Measurements from ENCODE around the gene ADM2.

The ADM2 gene

DNA sequence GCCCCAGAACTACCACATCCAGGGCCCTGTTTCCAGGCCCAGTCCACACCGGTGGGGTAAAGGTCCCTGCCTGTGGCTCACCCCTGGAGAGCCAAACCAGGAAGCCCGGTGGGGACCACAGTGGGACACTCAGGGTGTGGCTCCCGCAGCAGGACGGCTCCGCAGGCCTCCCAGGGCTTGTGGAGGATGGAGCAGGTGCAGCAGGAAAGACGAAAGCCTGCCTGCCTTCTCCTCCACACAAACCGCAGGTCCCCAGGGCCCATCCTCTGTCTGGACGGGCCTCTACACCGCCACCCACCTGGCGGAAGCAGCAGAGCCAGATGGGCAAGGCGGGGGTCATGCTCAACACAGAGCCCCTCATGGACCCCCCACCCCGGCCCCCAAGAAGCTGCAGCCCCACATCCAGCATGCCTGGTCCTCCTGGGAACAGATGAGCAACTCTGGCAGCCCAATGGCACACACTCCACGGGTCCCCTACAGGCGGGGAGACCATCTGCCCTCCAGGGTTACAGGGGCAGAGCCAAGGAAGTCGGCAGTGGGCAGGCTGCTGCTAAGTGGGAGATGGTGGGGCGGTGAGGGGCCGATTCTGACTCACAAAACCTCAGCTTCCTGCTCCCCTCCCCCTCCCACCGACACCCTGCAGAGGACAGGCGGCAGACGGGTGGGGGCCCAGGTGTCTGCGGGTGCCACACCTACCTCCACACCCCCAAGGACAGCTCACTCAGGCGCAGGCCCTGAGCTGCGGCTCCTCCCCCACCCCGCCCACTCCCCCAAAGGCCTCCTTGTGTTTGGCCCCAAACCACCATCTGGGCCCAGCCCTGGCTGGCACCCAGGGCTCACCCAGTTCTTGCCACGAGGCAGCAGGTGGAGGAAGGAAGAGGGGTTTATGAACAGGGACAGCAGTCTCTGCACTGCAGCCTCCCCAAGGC, 11.7 kb upstream of the ADM2 start:
- peak in 1 of 2 experiments; percentile 9 for DNase-seq

DNA sequence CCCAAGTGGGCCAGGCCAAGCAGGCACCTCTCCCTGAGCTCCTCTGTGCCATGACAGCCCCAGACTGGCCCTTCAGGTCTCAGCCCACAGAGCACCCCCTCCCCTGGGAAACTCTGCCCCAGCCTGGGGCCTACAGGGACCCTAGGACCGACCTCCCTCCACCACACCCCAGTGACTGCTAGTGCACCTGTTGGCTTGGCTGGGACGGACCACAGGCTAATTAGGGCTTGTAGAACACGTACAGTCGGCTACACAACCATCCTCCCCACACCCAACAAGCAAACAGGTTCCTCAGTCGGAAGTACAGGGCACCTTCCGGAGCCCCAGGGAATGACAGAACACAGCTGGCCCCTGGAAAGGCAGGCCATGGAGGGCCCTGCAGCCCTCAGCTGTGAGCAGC, 10.9 kb upstream of the ADM2 start:
- no peak for DNase-seq

GRCh38 chr22:50471197-50471847, 10.0 kb upstream of the ADM2 start:
- no peak for DNase-seq

DNA sequence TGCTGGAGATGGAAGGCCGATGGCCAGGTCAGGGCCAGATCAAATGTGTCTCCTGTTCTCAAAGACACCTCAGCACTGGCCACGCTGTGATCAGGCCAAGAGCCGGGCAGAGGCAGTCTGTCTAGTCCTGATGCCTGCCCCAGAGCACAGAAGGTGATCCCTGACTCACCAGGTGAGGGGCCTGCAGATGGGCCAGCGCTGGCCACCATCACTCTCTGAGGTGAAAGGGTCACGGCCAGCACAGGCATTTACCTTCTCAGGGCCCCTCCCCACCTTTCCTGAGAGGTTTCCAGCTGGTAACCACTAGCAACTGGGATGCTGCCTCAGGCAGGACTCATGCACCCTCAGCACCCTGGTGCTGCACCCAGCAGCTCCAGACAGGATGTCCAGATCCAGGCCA, 9.4 kb upstream of the ADM2 start:
- no peak for DNase-seq

DNA sequence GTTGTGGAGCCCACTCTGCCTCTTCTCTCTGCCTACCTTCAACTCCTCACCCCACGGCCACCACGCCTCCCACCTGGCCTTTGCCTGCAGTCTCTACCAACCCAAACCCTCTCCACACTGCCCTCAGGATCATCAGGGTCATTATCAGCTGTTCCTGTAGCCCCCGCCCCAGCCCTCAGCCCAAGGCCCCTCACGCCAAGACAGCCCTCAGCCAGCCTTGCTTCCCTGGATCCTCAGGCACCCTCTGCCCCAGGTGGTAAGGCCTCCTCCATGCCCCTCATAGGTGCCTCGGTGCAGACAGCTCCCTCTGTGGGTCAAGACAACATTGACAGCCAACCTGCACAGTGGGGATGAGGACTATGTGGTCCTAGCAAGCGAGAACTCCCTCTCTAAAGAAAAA, 8.3 kb upstream of the ADM2 start:
- peak in 1 of 2 experiments; percentile 20 for DNase-seq

- no peak for DNase-seq
Observed at GRCh38 chr22:50473855-50474671, 7.3 kb upstream of the ADM2 start.

DNA sequence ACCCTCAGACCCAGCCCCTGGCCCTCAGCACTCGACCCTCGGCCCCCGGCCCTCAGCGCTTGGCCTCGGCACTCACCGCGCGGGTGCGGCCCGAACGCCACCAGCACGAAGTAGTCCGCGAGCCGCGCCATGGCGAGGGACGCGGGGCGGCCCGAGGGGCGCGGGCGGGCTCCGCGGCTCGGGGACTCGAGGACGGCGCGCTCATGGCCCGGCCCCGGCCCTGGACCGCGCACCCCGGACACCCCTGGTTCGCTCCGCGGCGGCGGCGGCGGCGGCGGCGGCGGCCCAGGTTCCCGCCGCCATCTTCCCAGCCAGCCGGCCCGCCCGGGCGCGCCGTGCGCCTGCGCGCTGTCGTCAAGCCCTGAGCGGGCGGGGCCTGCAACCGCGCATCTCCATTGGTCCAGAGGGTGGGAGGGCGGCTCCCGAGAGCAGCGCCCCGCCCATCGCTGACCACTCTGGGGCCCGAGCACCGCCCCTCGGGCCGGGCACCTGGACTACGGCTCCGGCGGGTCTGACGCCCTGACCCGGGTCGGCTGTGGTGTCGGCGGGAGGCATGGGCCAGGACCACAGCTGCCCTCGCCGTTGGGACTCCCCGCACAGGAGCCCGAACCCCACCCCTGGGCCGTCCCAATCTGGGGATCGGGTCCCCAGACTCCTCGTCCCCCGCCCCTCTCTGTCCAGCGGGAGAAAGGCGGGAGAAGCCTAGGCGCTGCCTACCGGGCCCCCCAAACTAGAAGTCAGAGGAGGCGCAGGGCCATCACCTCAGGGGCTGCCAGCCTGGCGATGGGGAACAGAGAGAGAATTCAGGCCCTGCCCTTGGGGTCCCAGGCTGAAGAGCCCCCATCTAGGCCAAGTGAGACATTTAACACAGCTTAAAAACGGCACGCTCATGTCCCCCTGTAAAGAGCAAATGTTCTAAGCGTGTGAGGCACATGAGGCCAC, 6.4 kb upstream of the ADM2 start, which contains the start of gene SBF1:
Gene SBF1 (minus strand): TSS at position 326 of the 942 bp plus-strand sequence. CDS start 195 bp downstream, at position 131.
- DNase-seq: peak; percentile 51 to 73

DNA sequence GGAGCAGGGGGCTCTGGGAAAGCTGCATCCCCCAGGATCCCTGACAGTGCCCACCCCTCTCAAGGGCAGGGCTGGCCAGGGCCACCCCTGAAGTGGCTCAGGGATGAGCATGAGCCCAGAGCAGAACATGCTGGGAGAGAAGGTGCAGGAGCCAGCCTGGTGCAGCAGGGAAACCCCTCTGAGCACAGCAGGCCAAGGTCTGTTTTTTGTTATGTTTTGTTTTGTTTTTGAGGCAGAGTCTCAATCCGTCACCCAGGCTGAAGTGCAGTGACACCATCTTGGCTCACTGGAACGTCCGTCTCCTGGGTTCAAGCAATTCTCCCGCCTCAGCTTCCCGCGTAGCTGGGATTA, 5.7 kb upstream of the ADM2 start:
- no peak for DNase-seq

GRCh38 chr22:50476868-50477267, 4.5 kb upstream of the ADM2 start:
- no peak for DNase-seq

DNA sequence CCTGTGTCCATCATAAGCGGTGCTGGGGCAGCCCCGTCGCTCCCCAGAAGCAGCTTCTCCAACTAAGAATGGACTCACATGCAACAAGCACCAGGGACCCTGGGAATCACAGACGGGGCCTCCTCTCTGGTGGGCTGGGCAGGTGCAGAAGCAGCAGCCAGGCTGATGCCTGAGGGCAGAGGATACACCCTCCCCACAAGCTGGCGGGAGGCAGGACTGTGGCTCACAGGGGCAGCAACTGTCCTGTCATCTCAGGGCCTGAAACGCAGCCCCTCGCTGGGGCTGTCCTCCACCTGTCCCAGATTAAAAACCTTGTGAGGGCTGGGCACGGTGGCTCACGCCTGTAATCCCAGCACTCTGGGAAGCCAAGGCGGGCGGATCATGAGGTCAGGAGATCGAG, 3.4 kb upstream of the ADM2 start:
- no peak for DNase-seq

- DNase-seq: no peak
Observed at GRCh38 chr22:50479721-50480120, 1.6 kb upstream of the ADM2 start.

DNA sequence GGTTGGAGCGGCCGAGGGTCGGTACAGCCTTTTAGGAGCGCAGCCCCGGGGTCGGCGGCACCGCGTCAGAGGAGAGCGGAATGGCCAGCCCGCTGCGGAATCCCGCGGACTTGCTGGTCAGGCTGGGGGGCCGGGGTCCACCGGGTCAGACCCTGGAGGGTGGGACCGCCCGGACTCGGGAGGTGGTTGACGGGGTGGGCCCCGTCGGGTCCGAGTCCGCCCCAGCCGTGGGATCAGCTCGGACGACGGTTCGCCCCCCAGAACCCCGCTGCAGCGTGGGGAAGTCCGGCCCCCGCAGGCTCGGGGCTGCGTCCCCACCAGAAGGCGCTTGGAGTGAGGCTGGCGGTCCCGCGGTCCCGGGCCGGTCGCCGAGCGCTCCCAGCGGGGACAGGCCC, 301 bp upstream of the ADM2 start:
- DNase-seq: no peak

- DNase-seq: no peak
Observed at GRCh38 chr22:50482107-50483074, 1.0 kb downstream of the ADM2 start.

DNA sequence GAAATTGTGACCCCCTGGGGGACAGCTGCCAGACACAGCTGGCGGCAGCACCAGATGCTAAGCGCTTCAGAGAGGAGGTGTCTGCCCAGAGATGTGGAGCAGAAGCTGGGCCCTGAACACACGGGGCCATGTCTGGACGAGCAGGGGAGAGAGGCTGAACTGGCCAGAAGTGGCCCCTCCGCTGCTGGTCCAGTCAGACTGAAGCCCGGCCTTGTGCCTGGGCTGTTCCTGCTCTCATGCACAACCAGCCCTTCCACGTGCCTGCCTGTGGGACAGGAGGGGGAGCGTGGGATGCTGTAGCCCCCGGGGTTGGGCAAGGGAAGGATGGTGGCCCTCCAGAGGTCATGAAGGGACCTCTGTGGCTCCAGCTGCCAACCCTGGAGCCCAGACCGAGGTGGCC, 1.8 kb downstream of the ADM2 start:
- DNase-seq: no peak

- DNase-seq: no peak
Observed at GRCh38 chr22:50483556-50483955, 2.2 kb downstream of the ADM2 start.

DNA sequence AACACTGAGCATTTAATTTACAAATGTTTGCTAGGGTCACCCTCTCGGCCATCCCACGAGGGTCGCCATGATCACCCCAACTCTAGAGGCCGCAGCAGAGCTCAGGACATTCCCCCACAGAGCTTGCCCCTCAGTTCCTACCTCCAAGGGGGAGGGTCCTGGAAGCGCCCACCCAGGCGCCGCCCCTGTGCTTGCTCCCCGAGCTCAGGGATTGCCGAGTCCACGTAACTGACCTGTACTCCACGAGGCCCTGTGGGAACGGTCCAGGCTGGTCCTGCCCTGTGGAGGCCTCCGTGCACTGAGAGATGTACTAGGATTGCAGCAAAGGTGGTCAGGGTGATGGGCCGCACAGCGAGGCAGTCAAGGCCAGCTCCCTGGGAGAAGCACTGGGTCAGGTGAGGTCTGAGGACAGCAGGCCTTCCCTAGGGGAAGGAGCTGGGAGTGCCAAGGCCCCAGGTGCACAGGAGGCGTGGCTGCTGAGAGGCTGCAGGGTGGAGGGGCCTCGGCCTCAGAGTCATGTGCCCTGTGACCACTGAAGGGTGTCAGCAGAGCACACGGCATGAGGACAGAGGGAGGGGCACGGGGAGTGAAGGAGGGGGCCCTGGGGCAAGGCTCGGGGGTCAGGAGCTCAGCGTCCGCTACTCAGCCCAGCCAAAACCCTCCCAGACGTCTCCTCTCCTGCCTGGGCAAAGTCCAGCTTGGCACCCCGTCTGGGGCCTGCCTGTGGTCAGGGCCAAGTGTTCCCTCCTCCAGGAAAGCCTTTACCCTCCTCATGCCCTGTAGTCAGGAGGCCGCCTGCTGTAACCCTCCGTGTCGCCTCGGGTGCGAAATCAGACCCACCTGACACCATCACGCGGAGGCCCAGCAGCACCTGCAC, 2.9 kb downstream of the ADM2 start:
- no peak for DNase-seq

DNA sequence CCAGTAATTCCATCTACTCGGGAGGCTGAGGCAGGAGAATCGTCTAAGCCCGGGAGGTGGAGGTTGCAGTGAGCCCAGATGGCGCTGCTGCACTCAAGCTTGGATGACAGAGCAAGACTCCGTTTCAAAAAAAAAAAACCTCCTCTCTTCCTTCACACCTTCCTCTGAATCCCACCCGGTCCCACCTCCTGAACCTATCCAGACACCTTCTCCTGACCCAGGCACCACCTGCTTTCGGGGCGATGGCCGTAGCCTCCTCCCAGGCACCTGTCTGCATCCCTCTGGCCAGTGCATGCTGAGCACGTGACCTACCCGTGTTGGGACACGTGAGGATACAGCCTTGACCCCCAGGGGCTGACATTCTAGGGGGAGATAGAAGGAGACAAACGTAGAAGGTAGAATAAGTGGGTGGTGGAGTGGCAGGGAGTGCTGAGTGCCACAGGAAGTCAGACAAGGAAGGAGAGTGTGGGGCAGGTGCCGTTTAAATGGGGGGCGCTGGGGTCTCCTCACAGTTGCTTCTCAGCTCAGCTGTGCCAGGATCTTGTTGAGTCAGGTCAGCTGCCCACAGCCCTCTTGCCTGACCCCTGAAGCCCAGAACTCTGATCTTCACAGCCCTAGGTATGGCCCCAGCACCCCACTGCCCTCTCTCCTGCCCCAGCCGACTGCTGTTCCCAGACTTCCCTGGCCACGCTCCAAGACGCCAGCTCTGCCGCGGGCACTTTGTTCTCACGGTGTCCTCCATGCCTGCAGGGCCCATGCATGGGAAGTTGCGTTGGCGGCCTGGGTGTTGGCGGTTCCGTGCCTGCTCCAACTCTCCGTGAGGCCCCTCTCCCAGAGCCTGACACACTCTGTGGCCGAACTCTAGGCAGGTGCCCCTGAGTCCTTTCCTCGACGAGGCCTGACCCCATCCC, 4.1 kb downstream of the ADM2 start:
- no peak for DNase-seq

GRCh38 chr22:50486561-50487289, 5.4 kb downstream of the ADM2 start, which contains the start of gene MIOX:
TSS of gene MIOX (plus strand) at chr22:50486859. CDS start at chr22:50486898, 39 bp downstream.
- no peak for DNase-seq
